K562 (cell line): ENCODE data around the gene MYL12A. TPM values are rescaled to one million over a fixed set of nuclear protein-coding genes. Genes with fewer than 3 reads are reported as not detected.
"Not testable (repeated sequence)": the region's sequence is repeated elsewhere in the genome, so short reads cannot be mapped to it uniquely, and the experiment has no call there.

Experiments
- ATAC-seq: fragments of 200-7000 bp; cut with Tn5 transposase; 3 replicates; pipeline ENCODE4 v1.9.1; 2020; ENCODE audit warnings: moderate library complexity
- BruUV-seq: library from RNA; stranded (reverse); fragments of 400-500 nt; replicated peaks from 2 replicates; lab custom pipeline; 2021; lab: Mats Ljungman, UMichigan
- CTCF ChIA-PET: fragments of 300-600 bp; formaldehyde crosslinking; extraction: SDS; loops from one replicate; lab custom pipeline; 2021; ENCODE audit warnings: low intra/inter-chr PET ratio; lab: Yijun Ruan, JAX
- POLR2A ChIA-PET: fragments of 300-600, 350-650 bp; sonication (Branson Sonifier 250); formaldehyde crosslinking; extraction: SDS; loops from one replicate; lab custom pipeline; 2021; ENCODE audit warnings: antibody characterized with exemption, inconsistent platforms; lab: Yijun Ruan, JAX
- DNase-seq, 4 experiments: peaks; one replicate each; pipeline versions ENCODE4 v3.0.0 to v3.0.0-alpha.2; 2011 to 2018; ENCODE audit warnings: low spot score in 3 of 4, mixed read lengths in 3 of 4; ENCODE audit errors: extremely low read depth in 1 of 4
- FAIRE-seq: peaks from 2 replicates; lab custom pipeline; 2011; peaks lifted over from hg19 to GRCh38; lab: Jason Lieb, UNC
- H2AFZ ChIP-seq: 2 replicates; pipeline ENCODE4 v1.6.0; 2011; ENCODE audit warnings: low read depth, low read length, control low read depth, inconsistent platforms
- H3K27ac ChIP-seq: fragments of 200-600 bp; 3 replicates; pipeline ENCODE4 v1.8.0; 2011; ENCODE audit warnings: low read depth, mild to moderate bottlenecking, control low read depth, inconsistent platforms, low read length, moderate library complexity, mixed read lengths; ENCODE audit errors: extremely low read depth
- H3K27me3 ChIP-seq, 2 experiments: fragments of 300-600 bp in 1 of 2; 2 replicates in 1 of 2; 3 replicates in 1 of 2; pipeline versions ENCODE4 v1.6.0 to v1.8.0; 2011; ENCODE audit warnings: inconsistent platforms in 2 of 2, low read length in 2 of 2, mild to moderate bottlenecking in 1 of 2, mixed read lengths in 1 of 2, moderate library complexity in 1 of 2; ENCODE audit not compliant: control insufficient read depth in 2 of 2, insufficient read depth in 2 of 2
- H3K36me3 ChIP-seq: fragments of 300-600 bp; 3 replicates; pipeline ENCODE4 v1.8.0; 2011; ENCODE audit warnings: mild to moderate bottlenecking, low read length, inconsistent platforms; ENCODE audit not compliant: control insufficient read depth, insufficient read depth
- H3K4me1 ChIP-seq, 2 experiments: fragments of 200-600 bp in 1 of 2; replicated peaks in 1 of 2; 2 replicates in 1 of 2; 3 replicates in 1 of 2; pipeline versions ENCODE4 v1.5.1 to v1.8.0; 2011; ENCODE audit warnings: inconsistent platforms in 2 of 2, low read length in 2 of 2, mild to moderate bottlenecking in 1 of 2, mixed read lengths in 1 of 2, moderate library complexity in 1 of 2; ENCODE audit not compliant: control insufficient read depth in 2 of 2, insufficient read depth in 2 of 2
- H3K4me2 ChIP-seq: 2 replicates; pipeline ENCODE4 v1.6.1; 2011; ENCODE audit warnings: low read length, control low read depth, inconsistent platforms, mixed read lengths; ENCODE audit not compliant: insufficient read depth
- H3K4me3 ChIP-seq: fragments of 200-600 bp; sonication (generic), shearing (Covaris generic); 2 replicates; pipeline ENCODE4 v1.5.1; 2016; ENCODE audit warnings: control low read depth, inconsistent platforms
- H3K79me2 ChIP-seq: fragments of 200-600 bp; 3 replicates; pipeline ENCODE4 v1.8.0; 2011; ENCODE audit warnings: low read length, inconsistent platforms; ENCODE audit not compliant: control insufficient read depth, insufficient read depth
- H3K9ac ChIP-seq, 2 experiments: 2 replicates each; pipeline versions ENCODE4 v1.6.0 to v1.6.1; 2011; ENCODE audit warnings: low read depth in 2 of 2, low read length in 2 of 2, control low read depth in 1 of 2, inconsistent platforms in 1 of 2, mild to moderate bottlenecking in 1 of 2, mixed read lengths in 1 of 2; ENCODE audit not compliant: insufficient read depth in 1 of 2
- H3K9me1 ChIP-seq: one replicate; pipeline ENCODE4 v1.6.0; 2011; ENCODE audit warnings: inconsistent platforms, mild to moderate bottlenecking, low read length, moderate library complexity; ENCODE audit not compliant: control insufficient read depth, insufficient read depth
- H3K9me3 ChIP-seq: replicated peaks from 2 replicates; pipeline ENCODE4 v1.5.1; 2011; ENCODE audit warnings: low read depth, low read length, inconsistent platforms; ENCODE audit not compliant: control insufficient read depth, insufficient read depth
- H4K20me1 ChIP-seq: replicated peaks from 2 replicates; pipeline ENCODE4 v1.6.1; 2011; ENCODE audit warnings: low read length, inconsistent platforms, mixed read lengths; ENCODE audit not compliant: control insufficient read depth, insufficient read depth
- BDP1 ChIP-seq: IDR thresholded peaks from 3 replicates; pipeline ENCODE4 v1.6.1; 2011; ENCODE audit not compliant: insufficient read length, insufficient read depth
- C11orf30 ChIP-seq: fragments of 450-650 bp; IDR thresholded peaks from 2 replicates; pipeline ENCODE4 v1.6.1; 2016; ENCODE audit warnings: low read depth, mild to moderate bottlenecking
- ESRRB ChIP-seq: fragments of 250-450 bp; sonication (Bioruptor Pico); IDR thresholded peaks from 2 replicates; pipeline ENCODE4 v1.5.0; 2020; ENCODE audit warnings: mild to moderate bottlenecking, moderate library complexity, borderline replicate concordance
- HNRNPK ChIP-seq: fragments of 200-400 bp; formaldehyde crosslinking; IDR thresholded peaks from one replicate; pipeline ENCODE4 v1.6.1; 2018; ENCODE audit warnings: mild to moderate bottlenecking, low read depth, low read length; ENCODE audit not compliant: poor library complexity, severe bottlenecking
- IRF9 ChIP-seq: fragments of 450-650 bp; IDR thresholded peaks from 2 replicates; pipeline ENCODE4 v1.6.1; 2016; ENCODE audit warnings: missing biosample characterization, missing genetic modification characterization
- MTF1 ChIP-seq: fragments of 250-450 bp; sonication (Bioruptor Pico); IDR thresholded peaks from 2 replicates; pipeline ENCODE4 v1.9.0; 2021; ENCODE audit warnings: moderate library complexity, mild to moderate bottlenecking, inconsistent platforms, borderline replicate concordance
- RBM15 ChIP-seq: fragments of 200-400 bp; formaldehyde crosslinking; IDR thresholded peaks from 2 replicates; pipeline ENCODE4 v1.6.1; 2018; ENCODE audit warnings: mild to moderate bottlenecking, low read length, moderate library complexity; ENCODE audit not compliant: insufficient read depth
- SMARCA5 ChIP-seq: fragments of 450-650 bp; IDR thresholded peaks from 2 replicates; pipeline ENCODE4 v1.6.1; 2016
- SP1 ChIP-seq: sonication (generic); formaldehyde crosslinking; IDR thresholded peaks from 2 replicates; pipeline ENCODE4 v1.8.1; 2022; ENCODE audit warnings: mild to moderate bottlenecking, missing genetic modification reagents
- SREBF2 ChIP-seq: sonication (generic); formaldehyde crosslinking; IDR thresholded peaks from 2 replicates; pipeline ENCODE4 v1.4.0; 2020; ENCODE audit warnings: mild to moderate bottlenecking, missing genetic modification reagents
- ZNF121 ChIP-seq: sonication (generic); formaldehyde crosslinking; conservative IDR thresholded peaks from 2 replicates; pipeline ENCODE4 v1.8.0; 2022; ENCODE audit warnings: missing genetic modification reagents
- ZNF655 ChIP-seq: fragments of 250-450 bp; sonication (Bioruptor Pico); IDR thresholded peaks from 2 replicates; pipeline ENCODE4 v1.5.0; 2021
- WGBS: fragments of 100-300 bp; shearing (Covaris generic); methylation state at CpG from one replicate; pipeline ENCODE4 v1.1.6; 2016; ENCODE audit warnings: low coverage, mixed read lengths; ENCODE audit not compliant: insufficient coverage; ENCODE audit errors: missing lambda C conversion rate; 5-methylcytosine and 5-hydroxymethylcytosine counted together
- in situ Hi-C: fragments of 300-500 bp; cut with MboI; formaldehyde crosslinking; loops from 4 replicates; pipeline ENCODE4 v1.15.0; 2018; ENCODE audit warnings: inconsistent platforms, mixed read lengths
- intact Hi-C: fragments of 100-400 bp; cut with micrococcal nuclease; formaldehyde crosslinking; loops from 2 replicates; pipeline ENCODE4 v1.14.2; 2022
- polyA plus RNA-seq, 8 experiments: library from polyadenylated mRNA; depleted of rRNA in 4 of 8; stranded (reverse) in 5 of 8; unstranded in 3 of 8; fragments of >200 nt; fragmentation: Nextera tagmentation in 2 of 8; fragmentation: Illumina TruSeq in 1 of 8; extraction: Ambion mirVana in 2 of 8; extraction: Trizol in 1 of 8; gene quantifications; 2 replicates each; pipeline versions ENCODE4 v1.2.1 to v1.2.3, GENCODE V29; 2011 to 2014; ENCODE audit warnings: inconsistent platforms in 1 of 8, missing spikeins in 1 of 8
- total RNA-seq, 7 experiments: library from RNA; depleted of rRNA in 6 of 7; stranded (reverse); fragments of >200 nt in 6 of 7; fragmentation: Illumina TruSeq in 2 of 7; extraction: Trizol in 2 of 7; gene quantifications; 2 replicates each; pipeline versions ENCODE4 v1.2.1 to v1.2.3, GENCODE V29; 2011 to 2021; ENCODE audit warnings: low replicate concordance in 1 of 7
- TF ChIP-seq, protein P1 (sequence below): fragments of 250-450 bp; sonication (Bioruptor Pico); IDR thresholded peaks from 2 replicates; pipeline ENCODE4 v1.5.0; 2021

Gene MYL12A
- total and polyA plus RNA-seq, 9 of the 15 experiments (the other 6 are each of a cell fraction or from before 2014, with no cell fraction given): 308 to 1,031 (median 559) TPM

- in situ Hi-C loops, CTCF ChIA-PET, FAIRE-seq, H3K4me3 ChIP-seq, H3K36me3 ChIP-seq, H3K27ac ChIP-seq, ATAC-seq, H3K27me3 ChIP-seq, H3K79me2 ChIP-seq, DNase-seq, H3K9me3 ChIP-seq, H2AFZ ChIP-seq, H4K20me1 ChIP-seq, H3K4me2 ChIP-seq, intact Hi-C loops, H3K9ac ChIP-seq: not testable (repeated sequence)
- peaks cover 5 to 12% of the 10 kb centered on the region in 2 experiments; a peak in 4 of 5 replicates for H3K4me1 ChIP-seq
- WGBS: 69% methylated on average over 4 of the region's 4 CpGs
- POLR2A ChIA-PET: interaction anchor here (1.0 to 1.7 kb wide), 5 partner anchors 11 to 30 kb away, joined by 3 to 8 read pairs (median 3); no protein-coding TSS in a partner anchor
- TF ChIP-seq ZNF121: peak; percentile 78; the same call in 1 of the 2 replicates
- TF ChIP-seq, all 486 proteins: peak for 1; not testable (repeated sequence) for 485
- not testable (repeated sequence) for BruUV-seq, H3K9me1 ChIP-seq
Observed at GRCh38 chr18:3220868-3221267, 26.7 kb upstream of the MYL12A start.

GRCh38 chr18:3221496-3221895 is 26.1 kb upstream of the MYL12A start:
- ChIA-PET POLR2A (interaction anchor here (0.5 to 1.6 kb wide), 4 partner anchors 10 to 554 kb away, joined by 3 to 6 read pairs (median 3); no protein-coding TSS in a partner anchor), CTCF (no interaction called here)
- H3K9me3 ChIP-seq: no peaks in the 10 kb centered on the region
- WGBS: 45% methylated on average over 6 of the region's 6 CpGs
- FAIRE-seq (no peak), DNase-seq (no peak), ATAC-seq (no peak)
- H3K27me3 ChIP-seq: no peaks in the 10 kb centered on the region
- H3K27ac ChIP-seq: no peak overlapping the region
- peaks cover 5 to 12% of the 10 kb centered on the region in 2 experiments; a peak in 4 of 5 replicates for H3K4me1 ChIP-seq
- no TSS peak for BruUV-seq
- no peak overlapping the region for H3K9ac ChIP-seq
- TF ChIP-seq RBM15: no peak
- no peak for TF ChIP-seq C11orf30
- TF ChIP-seq IRF9 (tag): no peak
- TF ChIP-seq BDP1: no peak
- TF ChIP-seq, protein P1, sequence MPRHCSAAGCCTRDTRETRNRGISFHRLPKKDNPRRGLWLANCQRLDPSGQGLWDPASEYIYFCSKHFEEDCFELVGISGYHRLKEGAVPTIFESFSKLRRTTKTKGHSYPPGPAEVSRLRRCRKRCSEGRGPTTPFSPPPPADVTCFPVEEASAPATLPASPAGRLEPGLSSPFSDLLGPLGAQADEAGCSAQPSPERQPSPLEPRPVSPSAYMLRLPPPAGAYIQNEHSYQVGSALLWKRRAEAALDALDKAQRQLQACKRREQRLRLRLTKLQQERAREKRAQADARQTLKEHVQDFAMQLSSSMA: no peak
- TF ChIP-seq SP1 (CRISPR knock-in tag): no peak
- TF ChIP-seq ESRRB: no peak
- TF ChIP-seq SMARCA5: no peak
- no peak for TF ChIP-seq ZNF655 (CRISPR knock-in tag)
- no peak for TF ChIP-seq SREBF2 (CRISPR knock-in tag)
- TF ChIP-seq HNRNPK: no peak
- no peak for TF ChIP-seq MTF1 (CRISPR knock-in tag)
- no peaks in the 10 kb centered on the region for H3K9me1 ChIP-seq
- H3K4me3 ChIP-seq: no peak overlapping the region
- no peaks in the 10 kb centered on the region for H3K36me3 ChIP-seq
- intact Hi-C loops (no loop called here), in situ Hi-C loops (no loop called here)
- no peaks in the 10 kb centered on the region for H3K79me2 ChIP-seq
- peak overlapping the region; percentile 22; the same call in 1 of the 2 replicates for H2AFZ ChIP-seq
- H4K20me1 ChIP-seq: no peaks in the 10 kb centered on the region
- H3K4me2 ChIP-seq: no peak overlapping the region
